Vagina (tissue), 2 donors: ENCODE data around the gene GPX4. TPM values are rescaled to one million over a fixed set of nuclear protein-coding genes. Genes with fewer than 3 reads are reported as not detected.

Source experiments
- DNase-seq, 2 donors: peaks; one replicate each; pipeline ENCODE4 v3.0.0-alpha.2; 2017; ENCODE audit errors: extremely low spot score in 2 of 2
- H3K27ac ChIP-seq: fragments of 200-600 bp; sonication (generic); one replicate; pipeline ENCODE4 v1.5.1; 2019
- H3K27me3 ChIP-seq: fragments of 200-600 bp; sonication (generic); one replicate; pipeline ENCODE4 v1.5.1; 2019
- H3K36me3 ChIP-seq, 2 donors: fragments of 200-600 bp; sonication (generic); one replicate each; pipeline ENCODE4 v1.5.1; 2017 to 2019
- H3K4me1 ChIP-seq: fragments of 200-600 bp; sonication (generic); one replicate; pipeline ENCODE4 v1.5.1; 2019
- H3K4me3 ChIP-seq, 2 donors: fragments of 200-600 bp; sonication (generic); 1 replicate in 1 of 2; 2 replicates in 1 of 2; pipeline ENCODE4 v1.5.1; 2016 to 2019
- H3K9me3 ChIP-seq: fragments of 200-600 bp; sonication (generic); one replicate; pipeline ENCODE4 v1.5.1; 2019
- CTCF ChIP-seq, 3 experiments: fragments of 450-650 bp in 2 of 3; fragments of 200-600 bp in 1 of 3; sonication (generic) in 1 of 3; IDR thresholded peaks; one replicate each; pipeline ENCODE4 v1.5.1; 2017 to 2019; ENCODE audit warnings: antibody characterized with exemption in 3 of 3, mild to moderate bottlenecking in 2 of 3, moderate library complexity in 2 of 3
- POLR2A ChIP-seq, 2 donors: fragments of 450-650 bp; IDR thresholded peaks; one replicate each; pipeline ENCODE4 v1.6.1; 2017; ENCODE audit warnings: antibody characterized with exemption in 2 of 2, mild to moderate bottlenecking in 2 of 2, moderate library complexity in 2 of 2
- POLR2AphosphoS5 ChIP-seq, 2 donors: sonication (generic); formaldehyde crosslinking; IDR thresholded peaks; one replicate each; pipeline ENCODE4 v1.9.0; 2017; ENCODE audit warnings: antibody characterized with exemption in 2 of 2, mild to moderate bottlenecking in 2 of 2, low read depth in 1 of 2; ENCODE audit not compliant: insufficient read depth in 1 of 2
- intact Hi-C: fragments of 100-400 bp; cut with DNase I; formaldehyde crosslinking; loops from one replicate; pipeline ENCODE4 v1.15.1; 2023
- total RNA-seq: library from RNA; depleted of rRNA; stranded (reverse); fragments of >200 nt; gene quantifications from one replicate; pipeline ENCODE4 v1.2.3, GENCODE V29; 2016

The GPX4 gene
- 524 TPM for total RNA-seq

GRCh38 chr19:1103708-1104310, at the start of gene GPX4:
TSS of gene GPX4 (plus strand) at chr19:1103994. CDS start at chr19:1104044, 50 bp downstream.
- TF ChIP-seq CTCF (IDR thresholded peaks at IDR 0.05) (no peak), POLR2A (IDR thresholded peaks at IDR 0.05) (peak; percentile 14 to 89), POLR2AphosphoS5 (IDR thresholded peaks at IDR 0.05; ENCODE audit: insufficient read depth in 1 of 2, low read depth in 1 of 2) (peak; percentile 96 to 98)
- Histone ChIP-seq H3K9me3 (no peaks in the 10 kb centered on the region), H3K27me3 (no peaks in the 10 kb centered on the region), H3K27ac (peak within 1 kb of the TSS; percentile 99), H3K36me3 (peaks cover 0 to 19% of the 10 kb centered on the region in 2 donors), H3K4me1 (peaks cover 66% of the 10 kb centered on the region), H3K4me3 (peak within 1 kb of the TSS; percentile 86 to 92)
- intact Hi-C loops, result loop anchor here (5.0 kb wide), 1 partner anchor 77 kb away; the partner anchor contains the start of gene CNN2
- peak; percentile 99 for DNase-seq

GRCh38 chr19:1054102-1055027, 49.4 kb upstream of the GPX4 start:
- Histone ChIP-seq H3K36me3 (peaks cover 0 to 5% of the 10 kb centered on the region in 2 donors), H3K4me1 (no peaks in the 10 kb centered on the region), H3K27ac (no peak overlapping the region), H3K9me3 (peaks cover 26% of the 10 kb centered on the region), H3K4me3 (no peak overlapping the region), H3K27me3 (no peaks in the 10 kb centered on the region)
- intact Hi-C loops, result no loop called here
- DNase-seq, result no peak
- no peak for TF ChIP-seq CTCF (IDR thresholded peaks at IDR 0.05)
- TF ChIP-seq POLR2A (IDR thresholded peaks at IDR 0.05), result no peak
- TF ChIP-seq POLR2AphosphoS5 (IDR thresholded peaks at IDR 0.05; ENCODE audit: insufficient read depth in 1 of 2, low read depth in 1 of 2), result no peak

- Histone ChIP-seq H3K27me3 (no peaks in the 10 kb centered on the region), H3K36me3 (peaks cover 0 to 5% of the 10 kb centered on the region in 2 donors), H3K27ac (no peak overlapping the region), H3K9me3 (peaks cover 26% of the 10 kb centered on the region), H3K4me1 (no peaks in the 10 kb centered on the region), H3K4me3 (no peak overlapping the region)
- intact Hi-C loops, result no loop called here
- DNase-seq, result no peak
- TF ChIP-seq POLR2A (IDR thresholded peaks at IDR 0.05), result no peak
- TF ChIP-seq CTCF (IDR thresholded peaks at IDR 0.05), result no peak
- TF ChIP-seq POLR2AphosphoS5 (IDR thresholded peaks at IDR 0.05; ENCODE audit: insufficient read depth in 1 of 2, low read depth in 1 of 2), result no peak
These were observed 48.8 kb upstream of the GPX4 start for GRCh38 chr19:1055028-1055425.

GRCh38 chr19:1055886-1056620, 47.7 kb upstream of the GPX4 start:
- H3K9me3 ChIP-seq, result peaks cover 26% of the 10 kb centered on the region
- no peak overlapping the region for H3K4me3 ChIP-seq
- DNase-seq, result no peak
- no peak overlapping the region for H3K27ac ChIP-seq
- H3K36me3 ChIP-seq, result peaks cover 0 to 5% of the 10 kb centered on the region in 2 donors
- H3K27me3 ChIP-seq, result no peaks in the 10 kb centered on the region
- H3K4me1 ChIP-seq, result no peaks in the 10 kb centered on the region
- intact Hi-C loops, result no loop called here
- no peak for TF ChIP-seq POLR2A (IDR thresholded peaks at IDR 0.05)
- no peak for TF ChIP-seq POLR2AphosphoS5 (IDR thresholded peaks at IDR 0.05; ENCODE audit: insufficient read depth in 1 of 2, low read depth in 1 of 2)
- TF ChIP-seq CTCF (IDR thresholded peaks at IDR 0.05), result no peak
